ENCODE results near the gene RTN4RL1. TPM values are rescaled to one million over a fixed set of nuclear protein-coding genes. Genes with fewer than 3 reads are reported as not detected.

RTN4RL1 gene
- total and polyA plus RNA-seq, 4 donors = 0.65 to 7.3 (median 2.4) TPM

GRCh38 chr17:2011411-2012371, 13.4 kb downstream of the RTN4RL1 start:
- peak overlapping the region in 1 of 2 donors; percentile 75 for H3K27ac ChIP-seq (ENCODE audit: low read depth in 1 of 2, low read length in 1 of 2)
- no peak overlapping the region for H3K9ac ChIP-seq (ENCODE audit: insufficient read depth in 1 of 2, low read length in 2 of 2)
- DNase-seq (peak in 1 of 3 donors; percentile 36), ATAC-seq (ENCODE audit: insufficient read depth, low FRiP score) (no peak)
- H3K4me3 ChIP-seq = no peak overlapping the region
- no peaks in the 10 kb centered on the region for H3K27me3 ChIP-seq (ENCODE audit: control insufficient read depth in 3 of 3, insufficient read depth in 3 of 3, low read length in 2 of 3)
- whole genome bisulfite sequencing, 2 donors = 34 to 48% methylated on average over 24 of the region's 24 CpGs
- H3K4me1 ChIP-seq (ENCODE audit: control insufficient read depth in 5 of 5, insufficient read depth in 5 of 5, low read length in 5 of 5) = peaks cover 0 to 9% (median 2%) of the 10 kb centered on the region in 5 donors
- no peak for TF ChIP-seq CTCF (IDR thresholded peaks at IDR 0.05; ENCODE audit: control extremely low read depth, extremely low read depth)
- no peaks in the 10 kb centered on the region for H3K9me3 ChIP-seq (ENCODE audit: control insufficient read depth in 4 of 4, insufficient read depth in 3 of 4, low read length in 3 of 4)
- no peaks in the 10 kb centered on the region for H3K36me3 ChIP-seq (ENCODE audit: control insufficient read depth in 4 of 4, insufficient read depth in 4 of 4, low read length in 4 of 4)

GRCh38 chr17:2009737-2010136, 15.4 kb downstream of the RTN4RL1 start:
- no peaks in the 10 kb centered on the region for H3K9me3 ChIP-seq (ENCODE audit: control insufficient read depth in 4 of 4, insufficient read depth in 3 of 4, low read length in 3 of 4)
- DNase-seq = no peak
- 92 to 98% methylated on average over 10 of the region's 10 CpGs for WGBS, 2 donors
- TF ChIP-seq CTCF (IDR thresholded peaks at IDR 0.05; ENCODE audit: control extremely low read depth, extremely low read depth) = no peak
- H3K4me3 ChIP-seq = no peak overlapping the region
- no peak overlapping the region for H3K9ac ChIP-seq (ENCODE audit: insufficient read depth in 1 of 2, low read length in 2 of 2)
- no peaks in the 10 kb centered on the region for H3K36me3 ChIP-seq (ENCODE audit: control insufficient read depth in 4 of 4, insufficient read depth in 4 of 4, low read length in 4 of 4)
- no peak for ATAC-seq (ENCODE audit: insufficient read depth, low FRiP score)
- peaks cover 0 to 9% (median 0%) of the 10 kb centered on the region in 5 donors for H3K4me1 ChIP-seq (ENCODE audit: control insufficient read depth in 5 of 5, insufficient read depth in 5 of 5, low read length in 5 of 5)
- no peaks in the 10 kb centered on the region for H3K27me3 ChIP-seq (ENCODE audit: control insufficient read depth in 3 of 3, insufficient read depth in 3 of 3, low read length in 2 of 3)
- no peak overlapping the region for H3K27ac ChIP-seq (ENCODE audit: low read depth in 1 of 2, low read length in 1 of 2)

GRCh38 chr17:2008332-2009126, 16.6 kb downstream of the RTN4RL1 start:
- no peak for TF ChIP-seq CTCF (IDR thresholded peaks at IDR 0.05; ENCODE audit: control extremely low read depth, extremely low read depth)
- no peak for ATAC-seq (ENCODE audit: insufficient read depth, low FRiP score)
- WGBS, 2 donors = 55 to 73% methylated on average over 15 of the region's 15 CpGs

More at GRCh38 chr17:2008332-2009126, 16.6 kb downstream of the RTN4RL1 start:
- no peak overlapping the region for H3K9ac ChIP-seq (ENCODE audit: insufficient read depth in 1 of 2, low read length in 2 of 2)
- DNase-seq = no peak
- H3K27me3 ChIP-seq (ENCODE audit: control insufficient read depth in 3 of 3, insufficient read depth in 3 of 3, low read length in 2 of 3) = no peaks in the 10 kb centered on the region
- no peaks in the 10 kb centered on the region for H3K9me3 ChIP-seq (ENCODE audit: control insufficient read depth in 4 of 4, insufficient read depth in 3 of 4, low read length in 3 of 4)
- H3K27ac ChIP-seq (ENCODE audit: low read depth in 1 of 2, low read length in 1 of 2) = no peak overlapping the region
- H3K36me3 ChIP-seq (ENCODE audit: control insufficient read depth in 4 of 4, insufficient read depth in 4 of 4, low read length in 4 of 4) = no peaks in the 10 kb centered on the region
- H3K4me3 ChIP-seq = no peak overlapping the region
- H3K4me1 ChIP-seq (ENCODE audit: control insufficient read depth in 5 of 5, insufficient read depth in 5 of 5, low read length in 5 of 5) = peaks cover 0 to 9% (median 0%) of the 10 kb centered on the region in 5 donors
